ENCODE results near the gene CCDC169. TPM values are rescaled to one million over a fixed set of nuclear protein-coding genes. Genes with fewer than 3 reads are reported as not detected.

Gene CCDC169
- total RNA-seq, 1 experiment from 2014 or later = 36.8 TPM

- TF ChIP-seq ZNF425 (CRISPR knock-in tag; conservative IDR thresholded peaks at IDR 0.05) (0 out of 2 replicates have a peak, but pooled peaks have one; percentile 36), ZNF416 (CRISPR knock-in tag; IDR thresholded peaks at IDR 0.05) (0 out of 2 replicates have a peak, but pooled peaks have one; percentile 13), EMX1 (CRISPR knock-in tag; IDR thresholded peaks at IDR 0.05) (no peak), JAZF1 (CRISPR knock-in tag; IDR thresholded peaks at IDR 0.05) (no peak), NR1H2 (CRISPR knock-in tag; IDR thresholded peaks at IDR 0.05) (no peak), AFF4 (CRISPR knock-in tag; IDR thresholded peaks at IDR 0.05; ENCODE audit: borderline replicate concordance) (no peak), KAT7 (CRISPR knock-in tag; IDR thresholded peaks at IDR 0.05; ENCODE audit: borderline replicate concordance) (peak; percentile 97), SP1 (CRISPR knock-in tag; conservative IDR thresholded peaks at IDR 0.05) (peak; percentile 76), FOXP1 (CRISPR knock-in tag; IDR thresholded peaks at IDR 0.05; ENCODE audit: borderline replicate concordance) (peak; percentile 91), ZNF512 (CRISPR knock-in tag; IDR thresholded peaks at IDR 0.05; ENCODE audit: borderline replicate concordance) (no peak), SMAD3 (CRISPR knock-in tag; IDR thresholded peaks at IDR 0.05; ENCODE audit: borderline replicate concordance) (peak; percentile 16; the same call in 1 of the 2 replicates)
- TF ChIP-seq, protein P1, sequence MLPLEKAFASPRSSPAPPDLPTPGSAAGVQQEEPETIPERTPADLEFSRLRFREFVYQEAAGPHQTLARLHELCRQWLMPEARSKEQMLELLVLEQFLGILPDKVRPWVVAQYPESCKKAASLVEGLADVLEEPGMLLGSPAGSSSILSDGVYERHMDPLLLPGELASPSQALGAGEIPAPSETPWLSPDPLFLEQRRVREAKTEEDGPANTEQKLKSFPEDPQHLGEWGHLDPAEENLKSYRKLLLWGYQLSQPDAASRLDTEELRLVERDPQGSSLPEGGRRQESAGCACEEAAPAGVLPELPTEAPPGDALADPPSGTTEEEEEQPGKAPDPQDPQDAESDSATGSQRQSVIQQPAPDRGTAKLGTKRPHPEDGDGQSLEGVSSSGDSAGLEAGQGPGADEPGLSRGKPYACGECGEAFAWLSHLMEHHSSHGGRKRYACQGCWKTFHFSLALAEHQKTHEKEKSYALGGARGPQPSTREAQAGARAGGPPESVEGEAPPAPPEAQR (CRISPR knock-in tag; IDR thresholded peaks at IDR 0.05) = no peak
- TF ChIP-seq, protein P2, sequence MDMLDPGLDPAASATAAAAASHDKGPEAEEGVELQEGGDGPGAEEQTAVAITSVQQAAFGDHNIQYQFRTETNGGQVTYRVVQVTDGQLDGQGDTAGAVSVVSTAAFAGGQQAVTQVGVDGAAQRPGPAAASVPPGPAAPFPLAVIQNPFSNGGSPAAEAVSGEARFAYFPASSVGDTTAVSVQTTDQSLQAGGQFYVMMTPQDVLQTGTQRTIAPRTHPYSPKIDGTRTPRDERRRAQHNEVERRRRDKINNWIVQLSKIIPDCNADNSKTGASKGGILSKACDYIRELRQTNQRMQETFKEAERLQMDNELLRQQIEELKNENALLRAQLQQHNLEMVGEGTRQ (CRISPR knock-in tag; IDR thresholded peaks at IDR 0.05) = peak; percentile 71
- TF ChIP-seq, protein P3, sequence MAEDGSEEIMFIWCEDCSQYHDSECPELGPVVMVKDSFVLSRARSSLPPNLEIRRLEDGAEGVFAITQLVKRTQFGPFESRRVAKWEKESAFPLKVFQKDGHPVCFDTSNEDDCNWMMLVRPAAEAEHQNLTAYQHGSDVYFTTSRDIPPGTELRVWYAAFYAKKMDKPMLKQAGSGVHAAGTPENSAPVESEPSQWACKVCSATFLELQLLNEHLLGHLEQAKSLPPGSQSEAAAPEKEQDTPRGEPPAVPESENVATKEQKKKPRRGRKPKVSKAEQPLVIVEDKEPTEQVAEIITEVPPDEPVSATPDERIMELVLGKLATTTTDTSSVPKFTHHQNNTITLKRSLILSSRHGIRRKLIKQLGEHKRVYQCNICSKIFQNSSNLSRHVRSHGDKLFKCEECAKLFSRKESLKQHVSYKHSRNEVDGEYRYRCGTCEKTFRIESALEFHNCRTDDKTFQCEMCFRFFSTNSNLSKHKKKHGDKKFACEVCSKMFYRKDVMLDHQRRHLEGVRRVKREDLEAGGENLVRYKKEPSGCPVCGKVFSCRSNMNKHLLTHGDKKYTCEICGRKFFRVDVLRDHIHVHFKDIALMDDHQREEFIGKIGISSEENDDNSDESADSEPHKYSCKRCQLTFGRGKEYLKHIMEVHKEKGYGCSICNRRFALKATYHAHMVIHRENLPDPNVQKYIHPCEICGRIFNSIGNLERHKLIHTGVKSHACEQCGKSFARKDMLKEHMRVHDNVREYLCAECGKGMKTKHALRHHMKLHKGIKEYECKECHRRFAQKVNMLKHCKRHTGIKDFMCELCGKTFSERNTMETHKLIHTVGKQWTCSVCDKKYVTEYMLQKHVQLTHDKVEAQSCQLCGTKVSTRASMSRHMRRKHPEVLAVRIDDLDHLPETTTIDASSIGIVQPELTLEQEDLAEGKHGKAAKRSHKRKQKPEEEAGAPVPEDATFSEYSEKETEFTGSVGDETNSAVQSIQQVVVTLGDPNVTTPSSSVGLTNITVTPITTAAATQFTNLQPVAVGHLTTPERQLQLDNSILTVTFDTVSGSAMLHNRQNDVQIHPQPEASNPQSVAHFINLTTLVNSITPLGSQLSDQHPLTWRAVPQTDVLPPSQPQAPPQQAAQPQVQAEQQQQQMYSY (CRISPR knock-in tag; IDR thresholded peaks at IDR 0.05) = 0 out of 2 replicates have a peak, but pooled peaks have one; percentile 26
- TF ChIP-seq, protein P4, sequence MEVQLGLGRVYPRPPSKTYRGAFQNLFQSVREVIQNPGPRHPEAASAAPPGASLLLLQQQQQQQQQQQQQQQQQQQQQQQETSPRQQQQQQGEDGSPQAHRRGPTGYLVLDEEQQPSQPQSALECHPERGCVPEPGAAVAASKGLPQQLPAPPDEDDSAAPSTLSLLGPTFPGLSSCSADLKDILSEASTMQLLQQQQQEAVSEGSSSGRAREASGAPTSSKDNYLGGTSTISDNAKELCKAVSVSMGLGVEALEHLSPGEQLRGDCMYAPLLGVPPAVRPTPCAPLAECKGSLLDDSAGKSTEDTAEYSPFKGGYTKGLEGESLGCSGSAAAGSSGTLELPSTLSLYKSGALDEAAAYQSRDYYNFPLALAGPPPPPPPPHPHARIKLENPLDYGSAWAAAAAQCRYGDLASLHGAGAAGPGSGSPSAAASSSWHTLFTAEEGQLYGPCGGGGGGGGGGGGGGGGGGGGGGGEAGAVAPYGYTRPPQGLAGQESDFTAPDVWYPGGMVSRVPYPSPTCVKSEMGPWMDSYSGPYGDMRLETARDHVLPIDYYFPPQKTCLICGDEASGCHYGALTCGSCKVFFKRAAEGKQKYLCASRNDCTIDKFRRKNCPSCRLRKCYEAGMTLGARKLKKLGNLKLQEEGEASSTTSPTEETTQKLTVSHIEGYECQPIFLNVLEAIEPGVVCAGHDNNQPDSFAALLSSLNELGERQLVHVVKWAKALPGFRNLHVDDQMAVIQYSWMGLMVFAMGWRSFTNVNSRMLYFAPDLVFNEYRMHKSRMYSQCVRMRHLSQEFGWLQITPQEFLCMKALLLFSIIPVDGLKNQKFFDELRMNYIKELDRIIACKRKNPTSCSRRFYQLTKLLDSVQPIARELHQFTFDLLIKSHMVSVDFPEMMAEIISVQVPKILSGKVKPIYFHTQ (CRISPR knock-in tag; IDR thresholded peaks at IDR 0.05) = no peak
- TF ChIP-seq, protein P5, sequence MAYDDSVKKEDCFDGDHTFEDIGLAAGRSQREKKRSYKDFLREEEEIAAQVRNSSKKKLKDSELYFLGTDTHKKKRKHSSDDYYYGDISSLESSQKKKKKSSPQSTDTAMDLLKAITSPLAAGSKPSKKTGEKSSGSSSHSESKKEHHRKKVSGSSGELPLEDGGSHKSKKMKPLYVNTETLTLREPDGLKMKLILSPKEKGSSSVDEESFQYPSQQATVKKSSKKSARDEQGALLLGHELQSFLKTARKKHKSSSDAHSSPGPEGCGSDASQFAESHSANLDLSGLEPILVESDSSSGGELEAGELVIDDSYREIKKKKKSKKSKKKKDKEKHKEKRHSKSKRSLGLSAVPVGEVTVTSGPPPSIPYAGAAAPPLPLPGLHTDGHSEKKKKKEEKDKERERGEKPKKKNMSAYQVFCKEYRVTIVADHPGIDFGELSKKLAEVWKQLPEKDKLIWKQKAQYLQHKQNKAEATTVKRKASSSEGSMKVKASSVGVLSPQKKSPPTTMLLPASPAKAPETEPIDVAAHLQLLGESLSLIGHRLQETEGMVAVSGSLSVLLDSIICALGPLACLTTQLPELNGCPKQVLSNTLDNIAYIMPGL (CRISPR knock-in tag; IDR thresholded peaks at IDR 0.05) = peak; percentile 92
Observed at GRCh38 chr13:36297366-36298338, at the start of gene CCDC169 (continued).

Measured in WTC11 (cell line).